ENCODE measurements around the gene TAX1BP1.

DNA sequence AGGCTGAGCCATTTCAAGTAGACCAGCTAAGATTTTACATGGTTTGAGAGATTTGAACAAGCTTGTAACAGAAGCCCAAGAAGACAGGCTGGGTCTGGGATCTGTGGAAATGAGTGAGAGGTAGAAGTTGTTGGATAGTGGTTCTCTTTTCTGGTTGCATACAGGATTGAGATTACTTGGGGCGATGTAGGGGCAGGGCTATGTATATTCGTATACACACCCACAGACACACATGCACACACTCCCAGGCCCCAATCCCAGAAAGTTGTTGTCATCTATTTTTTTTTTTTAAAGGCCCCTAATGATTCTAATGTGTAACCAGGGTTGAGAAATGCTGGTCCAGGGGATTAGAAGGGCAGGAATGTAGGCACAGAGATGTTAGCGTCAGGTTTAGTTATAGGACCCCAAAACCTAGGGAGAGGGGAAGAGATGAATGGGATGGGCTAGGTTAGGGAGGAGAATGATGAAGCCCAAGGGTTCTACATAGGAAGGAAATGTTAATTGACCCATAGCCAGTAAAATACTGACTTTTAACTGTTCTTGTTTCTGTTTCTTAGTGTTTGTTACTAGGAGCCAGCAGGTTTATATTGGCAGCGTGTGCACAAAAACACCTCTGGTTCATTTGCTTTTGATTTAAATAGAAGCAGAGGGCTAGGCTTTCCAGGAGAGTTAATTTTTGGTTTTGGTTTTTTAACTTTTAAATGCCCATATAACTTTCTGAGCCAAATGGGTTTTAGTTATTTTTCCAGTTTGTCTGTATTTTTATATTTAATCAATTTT is 7.8 kb downstream of the TAX1BP1 start:
- TF ChIP-seq, protein P1, sequence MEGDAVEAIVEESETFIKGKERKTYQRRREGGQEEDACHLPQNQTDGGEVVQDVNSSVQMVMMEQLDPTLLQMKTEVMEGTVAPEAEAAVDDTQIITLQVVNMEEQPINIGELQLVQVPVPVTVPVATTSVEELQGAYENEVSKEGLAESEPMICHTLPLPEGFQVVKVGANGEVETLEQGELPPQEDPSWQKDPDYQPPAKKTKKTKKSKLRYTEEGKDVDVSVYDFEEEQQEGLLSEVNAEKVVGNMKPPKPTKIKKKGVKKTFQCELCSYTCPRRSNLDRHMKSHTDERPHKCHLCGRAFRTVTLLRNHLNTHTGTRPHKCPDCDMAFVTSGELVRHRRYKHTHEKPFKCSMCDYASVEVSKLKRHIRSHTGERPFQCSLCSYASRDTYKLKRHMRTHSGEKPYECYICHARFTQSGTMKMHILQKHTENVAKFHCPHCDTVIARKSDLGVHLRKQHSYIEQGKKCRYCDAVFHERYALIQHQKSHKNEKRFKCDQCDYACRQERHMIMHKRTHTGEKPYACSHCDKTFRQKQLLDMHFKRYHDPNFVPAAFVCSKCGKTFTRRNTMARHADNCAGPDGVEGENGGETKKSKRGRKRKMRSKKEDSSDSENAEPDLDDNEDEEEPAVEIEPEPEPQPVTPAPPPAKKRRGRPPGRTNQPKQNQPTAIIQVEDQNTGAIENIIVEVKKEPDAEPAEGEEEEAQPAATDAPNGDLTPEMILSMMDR (IDR thresholded peaks at IDR 0.05; ENCODE audit: insufficient read depth, low read depth, low read length) = no peak
- TF ChIP-seq EZH2 (IDR thresholded peaks at IDR 0.05; ENCODE audit: insufficient read depth, low read length) = no peak
